PFSK-1 (cell line): ENCODE results near the gene STAM2.

Experiments used
- POLR2AphosphoS5 ChIP-seq: IDR thresholded peaks from 2 replicates; pipeline ENCODE4 v1.6.1; 2012; ENCODE audit warnings: low read depth, mild to moderate bottlenecking, control low read depth, low read length, moderate library complexity
- TAF1 ChIP-seq: IDR thresholded peaks from 2 replicates; pipeline ENCODE4 v1.6.1; 2012; ENCODE audit warnings: low read length, control low read depth, borderline replicate concordance; ENCODE audit not compliant: insufficient read depth

DNA sequence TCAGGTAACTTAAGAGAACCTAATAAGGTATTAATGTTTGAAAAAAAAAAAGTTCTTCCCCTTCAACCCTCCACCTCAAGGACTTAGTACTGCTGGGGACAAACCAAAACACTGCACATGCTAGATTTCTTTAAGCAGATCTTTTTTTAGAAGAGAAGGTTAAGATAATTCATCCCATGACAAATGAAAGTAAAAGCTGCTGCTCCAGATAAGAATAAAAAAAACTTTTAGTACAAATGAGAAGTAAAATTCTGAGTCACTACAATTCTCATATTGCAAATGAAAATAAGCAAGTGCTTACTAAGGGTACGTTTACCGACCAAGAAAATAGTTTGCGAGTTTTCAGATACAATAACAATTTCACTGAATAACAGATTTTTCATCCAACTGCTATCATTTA is 8.9 kb downstream of the STAM2 start:
- no peak for TF ChIP-seq TAF1
- TF ChIP-seq POLR2AphosphoS5 = no peak
